GM21390 (cell line): Measurements from ENCODE around the gene PICK1.

Source experiments
- ATAC-seq: cut with Tn5 transposase; IDR thresholded peaks from one replicate; pipeline ENCODE4 v1.9.1; 2021; ENCODE audit not compliant: unreplicated experiment

Gene PICK1

DNA sequence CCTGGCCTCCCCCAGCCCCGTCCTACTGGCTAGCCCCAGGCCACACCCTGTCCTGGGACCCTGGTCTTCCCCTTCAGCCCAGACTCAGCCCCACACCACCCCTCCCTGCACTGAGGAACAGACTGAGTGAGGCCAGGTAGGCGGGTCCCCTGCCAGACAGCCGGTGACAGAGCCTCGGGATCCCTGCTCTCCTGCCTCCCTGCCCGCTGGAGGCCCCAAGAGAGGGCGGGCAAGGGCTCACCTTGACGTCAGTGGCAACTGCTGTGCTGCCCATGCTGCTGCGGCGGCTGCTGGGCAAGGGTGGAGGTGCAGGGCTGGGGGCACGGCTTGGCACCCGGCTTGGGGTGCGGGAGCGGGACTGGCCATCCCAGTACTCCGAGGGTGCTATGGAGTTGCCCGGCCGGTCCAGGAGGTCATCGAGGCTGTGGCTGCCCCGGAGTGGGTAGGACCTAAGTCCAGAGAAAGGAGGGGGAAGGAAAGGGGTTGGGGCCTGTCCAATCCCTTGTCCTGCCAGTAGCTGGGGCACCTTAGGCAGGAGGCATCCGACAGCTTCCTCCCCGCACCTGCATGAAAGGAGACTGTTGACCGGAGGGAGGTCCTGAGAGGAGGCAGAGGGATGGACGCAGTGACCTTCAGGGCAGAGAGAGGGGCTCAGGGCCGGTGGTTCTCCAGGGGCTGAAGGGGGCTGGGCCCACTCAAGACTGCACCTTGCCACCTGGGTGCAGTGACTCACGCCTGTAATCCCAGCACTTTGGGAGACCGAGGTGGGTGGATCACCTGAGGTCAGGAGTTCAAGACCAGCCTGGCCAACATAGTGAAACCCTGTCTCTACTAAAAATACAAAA lies 29.0 kb downstream of the PICK1 start:
- ATAC-seq, result no peak

DNA sequence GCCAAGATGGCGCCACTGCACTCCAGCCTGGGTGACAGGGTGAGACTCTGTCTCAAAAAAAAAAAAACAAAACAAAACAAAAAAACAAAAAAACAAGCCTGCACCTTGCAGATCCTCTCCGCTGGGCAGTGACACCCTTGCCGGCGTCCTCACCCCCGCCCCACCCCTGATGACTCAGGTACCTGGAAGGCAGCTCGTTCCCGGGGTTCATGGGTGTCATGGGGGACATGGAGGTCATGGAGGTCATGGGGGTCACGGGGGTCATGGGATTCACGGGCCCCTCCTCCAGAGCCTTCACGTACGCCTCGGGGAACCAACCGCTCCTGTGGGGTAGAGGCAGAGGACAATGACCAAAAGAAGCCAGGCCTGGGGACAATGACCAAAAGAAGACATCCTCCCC lies 29.7 kb downstream of the PICK1 start:
- ATAC-seq, result no peak

DNA sequence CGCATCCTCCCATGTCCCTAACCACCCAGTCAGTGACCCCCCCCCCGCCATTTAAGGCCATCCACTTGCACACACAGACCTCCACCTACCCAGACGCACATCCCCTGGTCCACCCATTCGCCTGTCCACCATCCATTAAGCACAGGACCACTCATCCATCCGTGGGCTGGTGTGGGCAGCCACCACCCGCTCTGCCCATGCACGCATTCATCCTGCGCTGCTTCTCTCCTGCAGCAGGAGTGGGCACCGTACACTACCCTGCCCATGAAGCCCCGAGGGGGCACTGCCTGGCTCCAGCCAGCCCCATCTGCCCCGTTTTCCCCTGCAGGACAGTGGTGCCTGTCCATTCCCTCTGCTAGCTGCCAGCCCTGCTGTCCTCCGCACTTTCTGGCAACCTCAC lies 30.7 kb downstream of the PICK1 start:
- no peak for ATAC-seq

DNA sequence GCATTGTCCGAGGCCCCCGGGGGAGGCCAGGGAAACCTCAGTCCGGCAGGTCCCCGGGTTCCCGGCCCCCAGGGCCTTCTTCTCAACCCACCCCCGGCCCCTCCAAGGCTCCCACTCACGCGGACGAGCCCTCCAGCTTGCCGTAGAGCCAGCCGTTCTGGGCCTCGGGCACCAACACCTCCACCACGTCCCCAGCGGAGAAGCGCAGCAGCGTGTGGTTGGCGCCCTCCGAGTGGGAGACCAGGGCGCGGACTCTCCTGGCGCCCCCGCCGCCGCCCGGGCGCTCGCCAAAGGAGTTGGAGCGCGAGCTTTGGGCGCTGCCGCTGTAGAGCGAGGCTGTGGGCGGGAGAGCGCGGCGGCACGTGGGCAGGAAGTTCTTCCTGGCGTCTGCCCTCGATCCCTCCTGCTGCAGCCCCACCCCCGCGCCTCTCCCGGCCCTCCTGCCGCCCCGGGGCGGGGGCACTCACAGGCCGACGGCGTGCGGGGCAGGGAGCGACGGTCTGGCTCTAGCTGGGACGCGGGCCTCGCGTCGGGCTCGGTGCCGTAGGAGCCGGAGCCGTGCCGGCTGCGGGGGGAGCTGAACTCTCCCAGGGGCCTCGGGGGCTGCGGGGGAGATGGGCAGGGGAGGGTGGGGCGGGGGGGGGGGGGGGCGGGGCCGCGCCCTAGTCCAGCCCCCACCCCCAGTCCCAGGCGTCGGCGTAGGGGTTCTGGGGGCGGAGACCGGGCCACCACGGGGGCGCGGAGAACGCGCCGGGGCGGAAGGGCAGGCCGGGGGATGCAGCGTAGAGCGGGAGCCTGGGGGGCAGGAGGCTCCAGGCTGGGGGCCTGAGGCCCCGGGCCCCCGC lies 31.6 kb downstream of the PICK1 start:
- ATAC-seq, result no peak

DNA sequence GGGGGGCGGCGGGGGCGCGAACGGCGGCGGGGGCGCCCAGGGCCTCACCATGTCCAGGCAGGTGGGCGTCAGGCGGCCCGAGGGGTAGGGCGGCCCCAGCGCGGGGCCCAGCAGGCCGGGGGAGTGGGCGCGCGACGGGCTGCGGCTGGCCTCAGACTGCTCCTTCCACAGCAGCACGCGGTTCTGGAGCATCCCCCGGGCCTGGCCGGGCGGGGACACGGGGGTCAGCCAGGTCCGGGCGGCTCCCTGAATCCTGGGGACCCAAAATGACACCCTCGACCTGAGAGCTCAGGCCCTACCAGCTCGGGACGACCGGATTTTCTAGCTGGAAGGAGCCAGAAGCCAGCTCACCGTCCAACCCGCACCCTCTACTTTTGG lies 32.3 kb downstream of the PICK1 start:
- no peak for ATAC-seq

DNA sequence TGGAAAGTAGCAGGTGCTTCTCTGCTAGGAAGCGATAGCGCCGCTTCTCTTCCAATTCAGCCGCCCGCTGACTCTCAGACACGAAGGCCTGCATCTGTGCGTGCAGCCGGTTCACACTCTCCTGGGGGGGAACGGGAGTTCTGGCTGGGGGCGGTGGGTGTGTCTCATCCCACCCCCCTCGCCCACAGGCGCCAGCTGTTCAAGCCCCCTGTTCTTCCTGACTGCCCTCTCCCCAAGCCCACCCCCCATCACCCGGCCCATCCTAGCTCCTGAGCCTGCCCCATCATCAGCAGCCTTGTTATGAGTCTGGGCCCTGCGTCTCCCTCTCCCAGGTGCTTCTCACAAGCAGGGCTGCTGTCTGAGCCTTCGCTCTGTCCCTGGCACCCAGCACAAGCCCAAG lies 39.9 kb downstream of the PICK1 start:
- ATAC-seq, result no peak

DNA sequence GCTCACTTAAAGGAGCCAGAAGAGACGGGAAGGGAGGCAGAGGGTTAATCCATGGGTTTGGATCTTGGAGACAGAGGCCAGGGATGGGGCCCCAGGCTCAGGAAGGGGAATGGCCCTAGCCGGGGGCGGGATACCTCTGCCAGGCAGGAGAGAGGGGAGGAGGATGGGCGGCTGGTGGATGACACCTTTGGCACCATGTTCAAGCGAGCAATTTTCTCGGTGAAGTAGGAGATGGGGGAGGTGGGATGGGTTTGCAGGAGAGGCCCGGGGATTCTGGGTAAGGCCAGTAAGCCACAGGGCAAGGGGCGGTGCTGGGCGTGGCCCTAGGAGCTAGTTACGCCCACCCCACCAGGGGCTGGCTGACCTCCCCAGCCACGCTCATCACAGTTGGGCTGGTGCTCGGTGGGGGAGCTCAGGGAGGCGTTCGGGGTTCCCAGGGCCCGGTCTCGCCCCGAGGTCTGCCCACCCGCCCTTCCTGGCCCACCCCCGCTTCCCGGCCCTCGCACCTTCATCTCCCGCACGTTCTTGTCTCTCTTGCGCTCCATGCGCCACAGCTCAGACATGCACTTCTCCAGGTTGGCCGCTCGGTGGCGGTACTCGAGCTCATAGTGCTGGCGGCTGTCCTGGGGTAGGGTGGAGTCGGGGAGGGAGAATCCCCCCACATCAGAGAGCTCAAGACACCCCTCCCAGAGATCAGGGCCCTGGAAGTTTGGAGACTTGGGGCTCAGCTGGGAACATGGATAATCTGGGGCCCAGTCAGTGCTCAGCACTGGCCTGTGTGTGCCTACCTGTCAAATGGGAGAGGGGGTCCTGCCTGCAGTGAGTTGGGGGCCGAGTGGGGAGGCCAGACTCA lies 40.6 kb downstream of the PICK1 start:
- ATAC-seq, result no peak

DNA sequence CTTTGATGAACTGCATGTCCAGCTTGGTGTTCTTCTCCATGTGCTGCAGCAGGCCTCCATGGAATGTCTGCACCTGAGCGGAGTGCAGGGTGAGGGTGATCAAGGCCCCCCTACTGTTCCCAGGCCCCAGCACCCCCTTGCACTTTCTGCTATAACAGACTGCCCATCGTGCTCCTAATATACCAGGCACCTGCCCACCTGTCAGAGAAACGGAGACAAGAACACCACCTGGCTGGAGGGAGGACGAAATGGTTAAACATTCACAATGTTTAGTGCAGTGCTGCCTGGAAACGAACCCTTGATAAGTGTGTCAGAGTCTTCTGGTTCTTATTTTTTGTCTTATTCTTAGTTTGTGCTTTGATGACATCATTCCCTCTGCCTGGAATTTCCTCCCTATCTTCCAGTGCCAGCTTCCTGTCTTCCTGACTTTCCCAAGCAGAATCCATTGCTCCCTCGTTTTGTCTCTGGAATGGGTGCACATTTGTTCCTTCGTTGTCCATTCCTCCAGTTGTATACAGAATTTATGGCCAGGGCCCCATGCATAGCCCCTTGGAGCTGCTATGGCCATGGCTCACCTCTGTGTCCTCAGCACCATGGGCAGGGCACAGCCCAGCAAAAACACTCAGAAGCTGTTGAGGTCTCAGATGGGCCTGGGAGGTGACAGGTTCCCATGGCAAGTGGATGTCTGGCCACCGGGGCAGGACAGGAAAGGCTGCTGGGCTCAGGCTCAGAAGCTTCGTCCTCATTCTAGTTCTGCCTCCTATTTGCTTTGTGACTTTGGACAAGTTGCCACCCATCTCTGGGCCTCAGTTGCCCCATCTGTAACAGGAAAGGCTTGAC lies 41.4 kb downstream of the PICK1 start:
- no peak for ATAC-seq

DNA sequence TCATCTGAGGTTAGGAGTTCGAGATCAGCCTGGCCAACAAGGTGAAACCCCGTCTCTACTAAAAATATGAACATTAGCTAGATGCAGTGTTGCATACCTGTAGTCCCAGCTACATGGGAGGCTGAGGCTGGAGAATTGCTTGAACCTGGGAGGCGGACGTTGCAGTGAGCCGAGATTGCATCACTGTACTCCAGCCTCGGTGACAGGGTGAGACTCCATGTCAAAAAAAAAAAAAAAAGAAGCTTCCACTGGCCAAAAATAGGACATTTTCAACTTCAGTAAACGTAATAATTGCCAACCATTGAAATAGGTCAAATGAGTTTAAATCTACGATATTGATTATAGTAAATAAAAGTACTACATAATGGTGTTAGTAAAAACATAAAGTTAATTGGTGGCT lies 46.4 kb downstream of the PICK1 start:
- ATAC-seq, result no peak

DNA sequence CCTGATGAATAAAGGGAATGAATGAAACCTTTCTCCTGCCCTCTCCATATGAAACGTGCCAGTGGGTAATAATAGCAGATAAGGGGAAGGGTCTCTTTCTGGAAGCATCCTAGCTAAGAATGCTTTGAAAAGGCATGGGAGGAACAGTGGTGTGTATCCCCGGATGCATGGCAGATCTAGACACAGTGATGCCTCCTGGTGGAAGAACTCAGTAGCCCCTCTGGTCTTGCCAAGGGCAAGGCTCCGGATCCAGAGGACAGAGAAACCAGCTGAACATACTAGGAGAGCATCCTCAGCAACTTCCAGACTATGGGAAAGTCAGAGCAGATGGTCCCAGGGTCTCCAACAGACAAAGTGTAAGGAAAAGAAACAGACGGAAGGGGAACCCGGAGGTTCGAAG lies 46.9 kb downstream of the PICK1 start:
- no peak for ATAC-seq

DNA sequence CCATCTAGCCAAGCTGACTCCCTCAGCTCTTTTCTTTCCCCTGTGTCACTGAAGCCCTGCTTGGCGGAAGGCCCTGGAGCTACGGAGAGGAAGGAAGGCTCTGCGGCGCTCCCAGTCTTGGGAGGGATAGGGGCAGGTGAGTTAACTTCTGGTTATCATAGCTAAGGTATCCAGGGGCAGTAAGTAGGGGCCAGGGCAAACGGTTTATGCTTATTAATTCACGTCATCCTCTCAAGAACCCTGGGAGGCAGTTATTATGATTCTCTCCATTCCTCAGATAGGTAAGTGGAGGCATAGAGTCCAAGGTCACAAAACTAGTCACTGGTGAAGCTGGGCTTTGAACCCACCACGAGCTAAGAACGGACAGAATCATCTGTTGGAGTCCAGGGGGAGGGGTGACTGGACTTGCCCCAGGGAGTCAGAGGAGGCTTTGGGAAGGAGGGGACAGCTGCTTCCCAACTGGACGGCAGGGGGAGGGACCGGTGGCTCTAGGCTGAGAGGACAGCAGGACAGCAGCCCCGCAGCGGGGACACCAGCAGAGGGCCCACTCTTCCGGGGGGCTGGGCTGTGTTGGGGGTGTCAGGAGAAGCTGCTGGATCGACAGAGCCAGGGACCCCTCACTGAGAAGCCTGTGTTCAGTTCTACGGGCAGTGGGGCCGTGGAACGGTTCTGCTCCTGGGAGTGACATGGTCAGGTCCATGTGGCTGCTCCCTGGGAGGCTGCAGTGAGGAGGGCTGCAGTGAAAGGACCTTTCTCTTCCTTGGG lies 49.8 kb downstream of the PICK1 start:
- no peak for ATAC-seq

DNA sequence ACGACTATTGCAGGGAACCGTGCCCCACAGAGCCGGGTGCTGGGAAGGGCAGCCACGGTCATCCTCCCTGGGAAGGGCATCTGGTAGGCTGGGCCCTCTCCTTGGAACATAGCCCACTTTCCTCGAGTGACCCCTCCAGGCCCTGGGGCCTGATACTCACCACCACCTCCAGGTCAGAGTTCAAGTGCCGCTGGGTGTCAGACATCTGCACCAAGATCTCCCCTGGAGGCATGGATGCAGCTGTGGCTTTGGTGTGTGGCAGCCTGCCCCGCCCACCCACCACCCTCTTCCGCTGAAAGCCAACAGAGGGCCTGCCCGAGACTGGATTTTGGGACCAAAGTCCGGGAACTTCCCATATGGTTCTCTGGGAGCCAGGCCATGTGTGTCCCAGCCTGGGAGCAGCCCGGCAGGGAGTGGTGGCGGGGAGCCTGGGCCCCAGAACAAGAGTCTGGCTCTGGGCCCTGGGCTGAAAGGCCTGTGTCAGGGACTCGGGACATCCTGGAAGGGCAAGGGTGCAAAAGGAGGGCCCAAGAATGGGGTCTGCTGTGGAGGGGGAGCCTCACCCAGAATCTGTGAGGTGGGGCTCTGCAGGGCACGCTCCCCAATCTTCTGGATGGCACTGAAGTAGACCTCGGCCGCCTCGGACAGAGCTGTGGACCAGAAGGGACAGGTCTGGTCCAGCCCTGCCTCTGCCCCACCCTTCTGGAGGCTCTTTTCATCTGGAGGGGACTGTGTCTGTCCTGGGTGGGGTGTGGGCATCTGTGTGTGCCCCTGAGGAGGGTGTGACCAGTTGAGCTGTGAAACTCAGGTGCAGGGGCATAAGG lies 50.7 kb downstream of the PICK1 start:
- ATAC-seq, result no peak

DNA sequence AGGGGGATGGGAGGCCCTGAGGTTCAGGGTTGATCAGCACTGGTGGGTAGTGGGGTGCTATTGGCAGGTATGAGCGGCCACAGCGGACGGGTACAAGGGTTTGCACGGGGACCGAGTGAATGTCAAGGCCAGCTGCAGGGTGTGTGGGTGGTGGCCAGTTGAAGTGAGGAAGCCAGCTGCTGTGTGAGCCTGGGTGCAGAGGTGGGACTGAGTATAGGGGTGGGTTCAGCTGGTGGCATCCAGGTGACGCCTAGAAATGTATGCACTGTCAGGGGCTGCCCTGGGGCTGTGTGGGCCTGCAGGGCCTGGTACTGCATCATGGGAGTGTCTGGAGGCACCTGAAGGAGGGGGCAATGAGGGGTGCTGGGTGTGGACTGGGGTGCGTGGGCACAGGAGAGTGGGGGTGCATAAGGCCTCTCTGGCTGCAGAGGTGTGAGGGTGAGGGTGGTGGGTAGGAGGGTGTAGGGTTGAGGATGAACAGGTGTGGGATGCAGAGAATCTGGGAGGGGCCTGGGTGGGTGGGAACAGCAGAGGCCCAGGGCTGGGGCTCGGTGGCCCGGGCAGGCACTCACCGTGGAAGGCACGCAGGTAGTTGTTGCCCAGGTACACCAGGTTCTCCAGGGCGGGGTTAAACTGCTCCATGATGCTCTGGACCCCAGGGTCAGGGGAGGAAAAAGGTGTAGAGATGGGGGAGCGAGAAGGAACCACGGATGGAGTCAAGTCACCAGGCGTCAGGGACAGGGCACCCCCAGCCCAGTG lies 51.5 kb downstream of the PICK1 start:
- no peak for ATAC-seq

DNA sequence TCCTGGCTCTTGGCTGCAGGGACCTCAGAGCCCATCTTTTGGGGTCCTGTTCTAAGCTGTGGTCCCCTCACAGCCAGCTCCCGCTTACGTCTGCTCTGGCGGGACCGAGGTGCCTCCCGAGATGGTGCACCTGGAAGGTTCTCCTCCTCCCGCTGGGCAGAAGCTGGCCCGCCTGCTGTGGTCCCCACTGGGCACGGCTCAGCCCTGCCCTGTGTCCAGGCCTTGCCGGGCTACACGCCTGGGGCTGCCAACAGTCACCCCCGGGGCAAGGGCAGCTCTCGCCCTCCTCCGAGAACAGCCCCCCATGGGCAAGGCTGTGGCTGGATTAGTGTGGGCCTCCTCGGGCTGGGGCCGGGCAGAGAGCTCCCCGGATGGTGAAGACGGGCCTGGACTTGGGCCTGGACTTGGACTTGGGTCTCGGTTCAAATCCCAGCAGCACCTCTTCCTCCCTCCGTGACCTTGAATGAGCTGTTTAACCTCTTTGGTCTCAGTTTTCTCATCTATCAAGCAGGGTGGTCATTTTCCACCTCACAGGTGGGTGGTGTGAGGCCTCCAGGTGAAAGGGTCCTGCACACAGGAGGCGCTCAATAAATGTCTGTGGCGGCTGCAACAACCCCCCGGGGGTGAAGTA lies 52.3 kb downstream of the PICK1 start:
- no peak for ATAC-seq

DNA sequence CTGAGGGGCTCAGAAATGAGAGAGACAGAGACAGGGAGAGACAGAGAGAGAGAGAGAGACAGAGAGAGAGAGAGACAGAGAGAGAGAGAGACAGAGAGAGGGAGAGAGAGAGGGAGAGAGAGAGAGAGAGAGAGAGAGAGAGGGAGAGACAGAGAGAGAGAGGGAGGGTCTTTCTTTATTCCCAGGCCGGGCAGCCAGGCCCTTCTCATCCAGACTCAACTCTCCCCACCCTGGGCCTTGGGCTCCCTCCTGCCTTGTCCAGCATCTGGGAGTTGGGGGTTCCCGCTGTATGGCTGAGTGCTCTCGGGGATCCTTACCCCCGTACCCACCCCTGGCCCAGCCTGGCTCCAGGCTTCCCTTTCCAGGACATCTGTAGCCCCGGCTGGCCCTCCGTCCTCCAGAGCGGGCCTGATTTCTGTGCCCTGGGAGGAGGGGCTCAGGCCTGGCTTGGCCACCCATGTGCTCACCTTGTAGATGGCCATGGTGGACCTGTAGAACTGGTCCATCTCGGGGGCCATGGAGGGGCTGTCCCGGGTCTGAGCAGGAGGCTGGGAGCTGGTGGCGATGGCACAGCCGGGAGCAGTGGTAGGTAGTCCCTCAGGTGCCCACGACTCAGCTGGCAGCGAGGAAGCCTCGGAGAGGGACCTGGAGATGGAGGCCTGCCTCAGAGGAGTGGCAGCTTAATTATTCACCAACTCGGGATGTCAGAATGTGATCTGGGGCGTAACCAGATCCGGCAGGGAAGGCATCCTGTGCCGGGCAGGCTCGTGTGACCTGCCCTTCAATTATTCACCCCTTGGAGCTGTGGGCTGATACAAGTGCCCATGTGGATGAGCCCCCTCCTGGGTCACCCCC lies 53.0 kb downstream of the PICK1 start, which contains the start of gene BAIAP2L2:
Gene BAIAP2L2 (minus strand): TSS at position 677 of the 855 bp plus-strand sequence. CDS start 159 bp downstream, at position 518.
- no peak for ATAC-seq
